ENCODE results near the gene MPP2.

- TF ChIP-seq EP300 (IDR thresholded peaks at IDR 0.05), result no peak
- TF ChIP-seq CTCF (IDR thresholded peaks at IDR 0.05), result no peak
- no peak for TF ChIP-seq POLR2A (IDR thresholded peaks at IDR 0.05)
- no peak for TF ChIP-seq POLR2AphosphoS5 (IDR thresholded peaks at IDR 0.05)
These were observed 25.0 kb upstream of the MPP2 start for GRCh38 chr17:43932357-43932756.

Data from sigmoid colon (tissue), 4 donors.